H1 (cell line): ENCODE results near the gene EEIG1. TPM values are rescaled to one million over a fixed set of nuclear protein-coding genes. Genes with fewer than 3 reads are reported as not detected.

Source experiments
- CTCF ChIA-PET: fragments of 300-600 bp; sonication (Branson Sonifier 250); formaldehyde crosslinking; loops from one replicate; lab custom pipeline; 2021; ENCODE audit not compliant: partially characterized antibody; lab: Charles Lee
- POLR2A ChIA-PET: fragments of 300-600 bp; sonication (Branson Sonifier 250); formaldehyde crosslinking; loops from one replicate; lab custom pipeline; 2021; ENCODE audit warnings: inconsistent platforms; ENCODE audit not compliant: partially characterized antibody; lab: Charles Lee
- DNase-seq, 2 experiments: peaks; one replicate each; pipeline versions ENCODE4 v3.0.0 to v3.0.0-alpha.2; 2010 to 2022; ENCODE audit warnings: low spot score in 2 of 2, low read depth in 1 of 2, mixed read lengths in 1 of 2
- FAIRE-seq: peaks from 2 replicates; lab custom pipeline; 2011; peaks lifted over from hg19 to GRCh38; lab: Jason Lieb, UNC
- H2AFZ ChIP-seq: 2 replicates; pipeline ENCODE4 v1.8.1; 2012; ENCODE audit warnings: low read length, inconsistent platforms
- H2AK5ac ChIP-seq: 2 replicates; pipeline ENCODE4 v1.6.1; 2013; ENCODE audit warnings: low read depth, low read length
- H2BK120ac ChIP-seq: replicated peaks from 2 replicates; pipeline ENCODE3; 2013; ENCODE audit warnings: low read depth, low read length, inconsistent platforms
- H2BK12ac ChIP-seq: 2 replicates; pipeline ENCODE4 v1.6.1; 2013; ENCODE audit warnings: low read depth, low read length
- H2BK15ac ChIP-seq: 2 replicates; pipeline ENCODE4 v1.6.1; 2013; ENCODE audit warnings: low read length
- H2BK20ac ChIP-seq: 2 replicates; pipeline ENCODE4 v1.6.1; 2013; ENCODE audit warnings: low read length
- H2BK5ac ChIP-seq: 2 replicates; pipeline ENCODE4 v1.6.1; 2013; ENCODE audit warnings: low read depth, low read length
- H3K14ac ChIP-seq: 2 replicates; pipeline ENCODE4 v1.6.1; 2013; ENCODE audit warnings: inconsistent platforms; ENCODE audit not compliant: insufficient read length
- H3K18ac ChIP-seq: 2 replicates; pipeline ENCODE4 v1.6.1; 2013; ENCODE audit warnings: low read length; ENCODE audit errors: extremely low read depth
- H3K23ac ChIP-seq: 2 replicates; pipeline ENCODE4 v1.6.1; 2013; ENCODE audit warnings: inconsistent platforms; ENCODE audit not compliant: insufficient read length
- H3K23me2 ChIP-seq: 2 replicates; pipeline ENCODE4 v1.6.1; 2013; ENCODE audit warnings: low read depth, low read length
- H3K27ac ChIP-seq: 2 replicates; pipeline ENCODE4 v1.6.1; 2011; ENCODE audit warnings: low read depth, low read length, inconsistent platforms
- H3K27me3 ChIP-seq, 4 experiments: replicated peaks in 1 of 4; 1 replicate in 1 of 4; 2 replicates in 3 of 4; pipeline versions ENCODE4 v1.6.1 to v1.8.1; 2011 to 2013; ENCODE audit warnings: low read length in 3 of 4, mild to moderate bottlenecking in 3 of 4, inconsistent platforms in 2 of 4, mixed read lengths in 2 of 4, moderate library complexity in 1 of 4; ENCODE audit not compliant: control insufficient read depth in 3 of 4, insufficient read depth in 3 of 4; ENCODE audit errors: extremely low read depth in 1 of 4
- H3K36me3 ChIP-seq, 4 experiments: 2 replicates each; pipeline versions ENCODE4 v1.6.1 to v1.8.1; 2011 to 2013; ENCODE audit warnings: mild to moderate bottlenecking in 4 of 4, low read length in 3 of 4, moderate library complexity in 2 of 4, control low read depth in 1 of 4, inconsistent platforms in 1 of 4; ENCODE audit not compliant: insufficient read depth in 4 of 4, control insufficient read depth in 2 of 4
- H3K4ac ChIP-seq: replicated peaks from 2 replicates; pipeline ENCODE3; 2013; ENCODE audit warnings: low read length, low read depth, mixed read lengths, inconsistent platforms; ENCODE audit not compliant: insufficient read length
- H3K4me1 ChIP-seq, 4 experiments: replicated peaks in 1 of 4; 1 replicate in 1 of 4; 2 replicates in 3 of 4; pipeline versions ENCODE4 v1.6.1 to v1.8.1; 2011 to 2013; ENCODE audit warnings: low read length in 3 of 4, inconsistent platforms in 2 of 4, mixed read lengths in 1 of 4; ENCODE audit not compliant: insufficient read depth in 4 of 4, control insufficient read depth in 3 of 4
- H3K4me2 ChIP-seq, 2 experiments: 2 replicates each; pipeline versions ENCODE4 v1.6.1 to v1.8.1; 2011 to 2013; ENCODE audit warnings: low read depth in 2 of 2, low read length in 2 of 2, control low read depth in 1 of 2, inconsistent platforms in 1 of 2, mild to moderate bottlenecking in 1 of 2; ENCODE audit not compliant: insufficient read depth in 1 of 2
- H3K4me3 ChIP-seq, 4 experiments: fragments of 200-600, 300-600 bp in 1 of 4; sonication (generic), shearing (Covaris generic), sonication (Bioruptor Twin) in 1 of 4; 2 replicates each; pipeline versions ENCODE4 v1.5.1 to v1.8.1; 2011 to 2016; ENCODE audit warnings: low read length in 4 of 4, low read depth in 3 of 4, control low read depth in 2 of 4, inconsistent platforms in 2 of 4, mild to moderate bottlenecking in 2 of 4, mixed read lengths in 1 of 4, moderate library complexity in 1 of 4; ENCODE audit not compliant: insufficient read depth in 2 of 4; ENCODE audit errors: extremely low read depth in 1 of 4
- H3K56ac ChIP-seq: replicated peaks from 2 replicates; pipeline ENCODE3; 2013; ENCODE audit warnings: low read depth, mild to moderate bottlenecking, mixed read lengths, low read length, inconsistent platforms; ENCODE audit not compliant: insufficient read length
- H3K79me1 ChIP-seq: 2 replicates; pipeline ENCODE4 v1.6.1; 2013; ENCODE audit warnings: low read depth, low read length, control low read depth
- H3K79me2 ChIP-seq, 2 experiments: 2 replicates each; pipeline versions ENCODE4 v1.6.1 to v1.8.1; 2012 to 2013; ENCODE audit warnings: low read length in 2 of 2, mild to moderate bottlenecking in 2 of 2, inconsistent platforms in 1 of 2; ENCODE audit not compliant: insufficient read depth in 2 of 2, control insufficient read depth in 1 of 2
- H3K9ac ChIP-seq, 4 experiments: replicated peaks in 1 of 4; 1 replicate in 1 of 4; 2 replicates in 3 of 4; pipeline versions ENCODE4 v1.6.1 to v1.8.1; 2011 to 2013; ENCODE audit warnings: low read depth in 3 of 4, low read length in 3 of 4, control low read depth in 2 of 4, mild to moderate bottlenecking in 2 of 4, moderate library complexity in 2 of 4, inconsistent platforms in 1 of 4; ENCODE audit errors: extremely low read depth in 1 of 4
- H3K9me3 ChIP-seq, 2 experiments: 2 replicates each; pipeline versions ENCODE4 v1.6.1 to v1.8.1; 2012 to 2013; ENCODE audit warnings: mild to moderate bottlenecking in 2 of 2, moderate library complexity in 2 of 2, control low read depth in 1 of 2, inconsistent platforms in 1 of 2, low read depth in 1 of 2, low read length in 1 of 2, mixed read lengths in 1 of 2; ENCODE audit not compliant: insufficient read depth in 2 of 2
- H4K20me1 ChIP-seq, 2 experiments: replicated peaks in 1 of 2; 2 replicates each; pipeline versions ENCODE3 to v1.8.1; 2011 to 2013; ENCODE audit warnings: inconsistent platforms in 2 of 2, low read length in 2 of 2, mild to moderate bottlenecking in 1 of 2; ENCODE audit not compliant: insufficient read depth in 2 of 2, control insufficient read depth in 1 of 2
- H4K5ac ChIP-seq: 2 replicates; pipeline ENCODE4 v1.6.1; 2013; ENCODE audit warnings: low read length, low read depth, mixed read lengths, inconsistent platforms; ENCODE audit not compliant: insufficient read length
- H4K8ac ChIP-seq: 2 replicates; pipeline ENCODE4 v1.8.0; 2013; ENCODE audit warnings: mild to moderate bottlenecking, moderate library complexity, low read length, inconsistent platforms; ENCODE audit not compliant: insufficient read depth; ENCODE audit errors: extremely low read depth
- H4K91ac ChIP-seq: replicated peaks from 2 replicates; pipeline ENCODE3; 2013; ENCODE audit warnings: low read length, mixed read lengths, inconsistent platforms; ENCODE audit not compliant: insufficient read length
- CBX5 ChIP-seq: fragments of 300-800, 300-1000 bp; sonication (generic); IDR thresholded peaks from 2 replicates; pipeline ENCODE4 v1.7.1; 2016; ENCODE audit warnings: antibody characterized with exemption, low read length, low read depth
- CEBPB ChIP-seq: IDR thresholded peaks from 2 replicates; pipeline ENCODE4 v1.6.1; 2012; ENCODE audit warnings: low read depth, low read length
- CTBP2 ChIP-seq: IDR thresholded peaks from 2 replicates; pipeline ENCODE4 v1.7.0; 2011; ENCODE audit warnings: borderline replicate concordance, mild to moderate bottlenecking, moderate library complexity, mixed read lengths, low read length; ENCODE audit not compliant: insufficient read depth, insufficient read length
- E2F6 ChIP-seq: IDR thresholded peaks from 2 replicates; pipeline ENCODE4 v1.6.1; 2012; ENCODE audit warnings: inconsistent platforms
- KDM4A ChIP-seq: IDR thresholded peaks from one replicate; pipeline ENCODE4 v1.7.1; 2012; ENCODE audit warnings: low read depth, mild to moderate bottlenecking, moderate library complexity, low read length, inconsistent platforms; ENCODE audit not compliant: severe bottlenecking
- KDM5A ChIP-seq: fragments of 200-600 bp; IDR thresholded peaks from 2 replicates; pipeline ENCODE4 v1.7.1; 2012; ENCODE audit warnings: mild to moderate bottlenecking, low read length, inconsistent platforms, mixed read lengths
- POLR2A ChIP-seq, 2 experiments: IDR thresholded peaks; 1 replicate in 1 of 2; 2 replicates in 1 of 2; pipeline ENCODE4 v1.6.1; 2011; ENCODE audit warnings: low read depth in 2 of 2, low read length in 2 of 2, mild to moderate bottlenecking in 2 of 2; ENCODE audit errors: control extremely low read depth in 1 of 2
- RNF2 ChIP-seq: fragments of 200-900, 300-1000 bp; sonication (generic); IDR thresholded peaks from 2 replicates; pipeline ENCODE4 v1.7.1; 2016; ENCODE audit warnings: borderline replicate concordance, low read depth, mild to moderate bottlenecking, antibody characterized with exemption, low read length; ENCODE audit not compliant: poor library complexity, severe bottlenecking; ENCODE audit errors: missing control alignments
- RXRA ChIP-seq: IDR thresholded peaks from 2 replicates; pipeline ENCODE4 v1.6.1; 2011; ENCODE audit warnings: low read depth, mild to moderate bottlenecking, low read length, moderate library complexity; ENCODE audit not compliant: insufficient read depth
- TAF1 ChIP-seq: IDR thresholded peaks from 2 replicates; pipeline ENCODE4 v1.6.1; 2011; ENCODE audit warnings: mild to moderate bottlenecking, low read depth, low read length
- TBP ChIP-seq: IDR thresholded peaks from 2 replicates; pipeline ENCODE4 v1.6.1; 2011; ENCODE audit warnings: low read depth, low read length, improper control_type of control experiment
- WGBS, 2 experiments: shearing (Covaris generic) in 1 of 2; methylation state at CpG; one replicate each; pipeline versions ENCODE4 v1.1.6 to v1.1.7; 2013 to 2015; ENCODE audit warnings: low lambda C conversion rate in 2 of 2, mixed read lengths in 2 of 2, inconsistent platforms in 1 of 2, low coverage in 1 of 2, missing lambda C conversion rate in 1 of 2; ENCODE audit not compliant: insufficient replicate concordance in 2 of 2, insufficient coverage in 1 of 2, insufficient read length in 1 of 2; ENCODE audit errors: extremely low coverage in 1 of 2, missing lambda C conversion rate in 1 of 2; 5-methylcytosine and 5-hydroxymethylcytosine counted together
- polyA plus RNA-seq, 7 experiments: library from polyadenylated mRNA; depleted of rRNA in 3 of 7; stranded (reverse) in 5 of 7; unstranded in 2 of 7; fragments of >200 nt in 5 of 7; fragments of 200-250 nt in 2 of 7; gene quantifications; 1 replicate in 5 of 7; 2 replicates in 1 of 7; 4 replicates in 1 of 7; pipeline versions ENCODE4 v1.2.1 to v1.2.3, GENCODE V29; 2011 to 2013; ENCODE audit warnings: missing spikeins in 2 of 7, mixed read lengths in 2 of 7
- total RNA-seq: library from RNA; stranded (reverse); fragmentation: NEBNext Ultra II Directional; extraction: Animal tissue kit (Norgen Biotek cat#: 25700); gene quantifications from 2 replicates; pipeline ENCODE4 v1.2.1, GENCODE V29; 2021
- TF ChIP-seq, protein P1 (sequence below): IDR thresholded peaks from 2 replicates; pipeline ENCODE4 v1.6.1; 2011; ENCODE audit warnings: low read length, improper control_type of control experiment

The EEIG1 gene
- total and polyA plus RNA-seq, 2 of the 8 experiments (the other 6 are each of a cell fraction or from before 2014, with no cell fraction given) = 29.8 to 50.8 TPM

DNA sequence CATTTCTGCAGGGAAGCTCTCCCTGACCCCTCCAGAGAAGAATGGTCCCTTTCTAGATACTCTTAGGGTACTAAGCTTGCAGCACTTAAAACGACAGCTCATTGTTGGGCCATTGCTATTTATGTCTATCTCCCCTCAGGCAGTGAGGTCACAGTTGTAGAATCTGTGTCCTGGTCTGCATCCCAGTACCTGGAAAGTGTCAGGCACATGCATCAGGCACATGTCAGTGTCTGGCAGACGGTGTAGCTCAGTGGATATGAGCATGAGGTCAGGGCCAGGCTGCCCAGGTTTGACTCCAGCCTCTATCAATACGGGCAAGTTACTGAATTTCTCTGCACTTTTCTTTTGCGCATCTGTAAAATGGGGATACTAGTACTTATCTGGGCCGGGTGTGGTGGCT, 22.2 kb upstream of the EEIG1 start:
- ChIA-PET CTCF (interaction anchor here (1.0 to 3.9 kb wide), 4 partner anchors 24 to 62 kb away, joined by 3 to 15 read pairs (median 4); no protein-coding TSS in a partner anchor), POLR2A (interaction anchor here (1.1 kb wide), 1 partner anchor 28 kb away, joined by 4 read pairs; no protein-coding TSS in a partner anchor)
- no peak overlapping the region for H3K56ac ChIP-seq
- FAIRE-seq = no peak
- H2BK120ac ChIP-seq = no peak overlapping the region
- DNase-seq = no peak
- no peak overlapping the region for H2BK20ac ChIP-seq
- H2AK5ac ChIP-seq = no peak overlapping the region
- H2BK5ac ChIP-seq = no peak overlapping the region
- H4K20me1 ChIP-seq = no peaks in the 10 kb centered on the region
- no peaks in the 10 kb centered on the region for H3K79me2 ChIP-seq
- H2AFZ ChIP-seq = no peak overlapping the region
- no peak overlapping the region; the same call in 1 of the 2 replicates for H2BK15ac ChIP-seq
- H4K91ac ChIP-seq = no peak overlapping the region
- H3K14ac ChIP-seq = no peak overlapping the region
- H3K36me3 ChIP-seq = no peaks in the 10 kb centered on the region
- no peak overlapping the region for H4K8ac ChIP-seq
- peaks cover 0 to 9% (median 5%) of the 10 kb centered on the region in 4 experiments; a peak in 3 of 7 replicates for H3K4me1 ChIP-seq
- H3K79me1 ChIP-seq = no peaks in the 10 kb centered on the region; the same call in 1 of the 2 replicates
- no peak overlapping the region for H3K4me3 ChIP-seq
- no peaks in the 10 kb centered on the region for H3K9me3 ChIP-seq
- H2BK12ac ChIP-seq = no peak overlapping the region
- H3K23me2 ChIP-seq = no peaks in the 10 kb centered on the region
- H3K4ac ChIP-seq = no peak overlapping the region
- H3K18ac ChIP-seq = no peak overlapping the region
- H3K9ac ChIP-seq = no peak overlapping the region
- 91% methylated on average over 5 of the region's 5 CpGs; no CpG with 5 or more reads in 1 of the 2 experiments for WGBS, 2 experiments
- H4K5ac ChIP-seq = no peak overlapping the region
- no peaks in the 10 kb centered on the region for H3K27me3 ChIP-seq
- no peak overlapping the region for H3K23ac ChIP-seq
- H3K27ac ChIP-seq = no peak overlapping the region
- no peak overlapping the region for H3K4me2 ChIP-seq
- no peak for TF ChIP-seq CTBP2
- TF ChIP-seq E2F6 = no peak
- TF ChIP-seq CEBPB = no peak
- no peak for TF ChIP-seq TAF1
- TF ChIP-seq TBP = no peak
- no peak for TF ChIP-seq KDM5A
- no peak for TF ChIP-seq RNF2
- no peak for TF ChIP-seq CBX5
- TF ChIP-seq, protein P1, sequence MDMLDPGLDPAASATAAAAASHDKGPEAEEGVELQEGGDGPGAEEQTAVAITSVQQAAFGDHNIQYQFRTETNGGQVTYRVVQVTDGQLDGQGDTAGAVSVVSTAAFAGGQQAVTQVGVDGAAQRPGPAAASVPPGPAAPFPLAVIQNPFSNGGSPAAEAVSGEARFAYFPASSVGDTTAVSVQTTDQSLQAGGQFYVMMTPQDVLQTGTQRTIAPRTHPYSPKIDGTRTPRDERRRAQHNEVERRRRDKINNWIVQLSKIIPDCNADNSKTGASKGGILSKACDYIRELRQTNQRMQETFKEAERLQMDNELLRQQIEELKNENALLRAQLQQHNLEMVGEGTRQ = no peak
- no peak for TF ChIP-seq RXRA
- TF ChIP-seq KDM4A = no peak
- no peak for TF ChIP-seq POLR2A (IDR thresholded peaks at IDR 0.05; ENCODE audit: control extremely low read depth in 1 of 2, low read depth in 2 of 2, low read length in 2 of 2)
